K562 (cell line): ENCODE data around the gene VPS13D. TPM values are rescaled to one million over a fixed set of nuclear protein-coding genes. Genes with fewer than 3 reads are reported as not detected.

Source experiments
- CBX5 ChIP-seq: IDR thresholded peaks from 2 replicates; pipeline ENCODE4 v1.6.1; 2014; ENCODE audit warnings: low read depth, borderline replicate concordance
- CBX8 ChIP-seq: fragments of 200-600 bp; sonication (generic); IDR thresholded peaks from 2 replicates; pipeline ENCODE4 v1.6.1; 2012; ENCODE audit warnings: borderline replicate concordance, mixed run types, low read depth, mild to moderate bottlenecking, moderate library complexity, mixed read lengths, low read length, control low read depth, inconsistent platforms; ENCODE audit not compliant: poor library complexity, severe bottlenecking; ENCODE audit errors: extremely low read depth
- CTBP1 ChIP-seq: fragments of 450-650 bp; IDR thresholded peaks from 2 replicates; pipeline ENCODE4 v1.6.1; 2016; ENCODE audit warnings: borderline replicate concordance
- DEAF1 ChIP-seq: fragments of 450-650 bp; formaldehyde crosslinking; IDR thresholded peaks from 2 replicates; pipeline ENCODE4 v1.4.0; 2020; ENCODE audit warnings: mild to moderate bottlenecking, moderate library complexity
- ETS2 ChIP-seq: IDR thresholded peaks from 2 replicates; pipeline ENCODE4 v1.6.1; 2016; ENCODE audit warnings: borderline replicate concordance, missing genetic modification characterization, mild to moderate bottlenecking, moderate library complexity, missing compliant biosample characterization; ENCODE audit not compliant: poor library complexity, severe bottlenecking
- FOXP4 ChIP-seq: sonication (generic); formaldehyde crosslinking; IDR thresholded peaks from 2 replicates; pipeline ENCODE4 v1.8.0; 2022; ENCODE audit warnings: mild to moderate bottlenecking, missing genetic modification reagents, borderline replicate concordance
- GTF2A2 ChIP-seq: IDR thresholded peaks from 2 replicates; pipeline ENCODE4 v1.6.1; 2016; ENCODE audit warnings: mild to moderate bottlenecking, missing genetic modification characterization, missing compliant biosample characterization
- JUND ChIP-seq, 2 experiments: IDR thresholded peaks; 2 replicates in 1 of 2; 3 replicates in 1 of 2; pipeline ENCODE4 v1.6.1; 2011; ENCODE audit warnings: borderline replicate concordance in 2 of 2, low read depth in 2 of 2, low read length in 2 of 2, improper control_type of control experiment in 1 of 2, missing biosample characterization in 1 of 2, missing genetic modification characterization in 1 of 2, missing genetic modification reagents in 1 of 2
- KDM1A ChIP-seq, 2 experiments: fragments of 450-650 bp; IDR thresholded peaks; 2 replicates each; pipeline ENCODE4 v1.6.1; 2016; ENCODE audit warnings: mild to moderate bottlenecking in 2 of 2
- MAZ ChIP-seq, 2 experiments: fragments of 450-650 bp in 1 of 2; sonication (generic) in 1 of 2; formaldehyde crosslinking; IDR thresholded peaks in 1 of 2; conservative IDR thresholded peaks in 1 of 2; 2 replicates each; pipeline versions ENCODE4 v1.4.0 to v1.5.0; 2020; ENCODE audit warnings: mild to moderate bottlenecking in 1 of 2, missing genetic modification reagents in 1 of 2
- POLR2H ChIP-seq: IDR thresholded peaks from 2 replicates; pipeline ENCODE4 v1.6.1; 2016; ENCODE audit warnings: missing genetic modification characterization, low read depth, mild to moderate bottlenecking, control low read depth, missing compliant biosample characterization, moderate library complexity
- PRDM10 ChIP-seq: fragments of 450-650 bp; IDR thresholded peaks from 2 replicates; pipeline ENCODE4 v1.6.1; 2018; ENCODE audit not compliant: partially characterized antibody
- RFX7 ChIP-seq: fragments of 250-450 bp; sonication (Bioruptor Pico); IDR thresholded peaks from 2 replicates; pipeline ENCODE4 v1.5.1; 2021; ENCODE audit warnings: mild to moderate bottlenecking
- TFAM ChIP-seq: fragments of 250-450 bp; sonication (Bioruptor Pico); conservative IDR thresholded peaks from 2 replicates; pipeline ENCODE4 v1.5.0; 2021; ENCODE audit warnings: mild to moderate bottlenecking, moderate library complexity
- THRB ChIP-seq: fragments of 450-650 bp; formaldehyde crosslinking; conservative IDR thresholded peaks from 2 replicates; pipeline ENCODE4 v1.4.0; 2022; ENCODE audit warnings: mild to moderate bottlenecking, missing genetic modification characterization
- U2AF2 ChIP-seq: fragments of 200-400 bp; formaldehyde crosslinking; optimal IDR thresholded peaks from 2 replicates; pipeline ENCODE3; 2017; ENCODE audit warnings: low read depth, mild to moderate bottlenecking, low read length
- ZNF197 ChIP-seq: fragments of 200-800 bp; sonication (Bioruptor generic); IDR thresholded peaks from 2 replicates; pipeline ENCODE4 v1.6.1; 2016; ENCODE audit warnings: low read depth, missing genetic modification characterization, missing compliant biosample characterization
- ZNF583 ChIP-seq: fragments of 250-450 bp; sonication (Bioruptor Pico); IDR thresholded peaks from 2 replicates; pipeline ENCODE4 v1.4.0; 2020
- polyA plus RNA-seq, 8 experiments: library from polyadenylated mRNA; depleted of rRNA in 4 of 8; stranded (reverse) in 5 of 8; unstranded in 3 of 8; fragments of >200 nt; fragmentation: Nextera tagmentation in 2 of 8; fragmentation: Illumina TruSeq in 1 of 8; extraction: Ambion mirVana in 2 of 8; extraction: Trizol in 1 of 8; gene quantifications; 2 replicates each; pipeline versions ENCODE4 v1.2.1 to v1.2.3, GENCODE V29; 2011 to 2014; ENCODE audit warnings: inconsistent platforms in 1 of 8, missing spikeins in 1 of 8
- total RNA-seq, 7 experiments: library from RNA; depleted of rRNA in 6 of 7; stranded (reverse); fragments of >200 nt in 6 of 7; fragmentation: Illumina TruSeq in 2 of 7; extraction: Trizol in 2 of 7; gene quantifications; 2 replicates each; pipeline versions ENCODE4 v1.2.1 to v1.2.3, GENCODE V29; 2011 to 2021; ENCODE audit warnings: low replicate concordance in 1 of 7

Gene VPS13D
- total and polyA plus RNA-seq, 9 of the 15 experiments (the other 6 are each of a cell fraction or from before 2014, with no cell fraction given) = 6.1 to 51.5 (median 38.5) TPM

GRCh38 chr1:12447849-12448312, 218.1 kb downstream of the VPS13D start (continued):
- TF ChIP-seq THRB (no peak), ETS2 (tag) (no peak), MAZ (CRISPR knock-in tag; conservative IDR thresholded peaks at IDR 0.05 in 1 of 2, IDR thresholded peaks at IDR 0.05 in 1 of 2) (0 out of 4 replicates have a peak, but pooled peaks of 1 of the 2 experiments have one; percentile 26), DEAF1 (CRISPR knock-in tag) (no peak), ZNF197 (CRISPR knock-in tag) (0 out of 2 replicates have a peak, but pooled peaks have one; percentile 27), POLR2H (no peak), CBX5 (no peak), CBX8 (no peak), GTF2A2 (tag) (peak; percentile 43; the same call in 1 of the 2 replicates), KDM1A (IDR thresholded peaks at IDR 0.05) (0 out of 4 replicates have a peak, but pooled peaks of 1 of the 2 experiments have one; percentile 10), RFX7 (CRISPR knock-in tag) (no peak), CTBP1 (no peak), ZNF583 (peak; percentile 52; the same call in 1 of the 2 replicates), PRDM10 (no peak), FOXP4 (CRISPR knock-in tag) (no peak), U2AF2 (no peak), TFAM (CRISPR knock-in tag) (no peak), JUND (IDR thresholded peaks at IDR 0.05; ENCODE audit: borderline replicate concordance, low read depth, low read length) (no peak), JUND (tag; IDR thresholded peaks at IDR 0.05; ENCODE audit: borderline replicate concordance, low read depth, low read length) (peak; percentile 19; the same call in 1 of the 3 replicates)
